NCI-H2107 (cell line): ENCODE data around the gene LYPD6.
"Not testable (repeated sequence)": the region's sequence is repeated elsewhere in the genome, so short reads cannot be mapped to it uniquely, and the experiment has no call there.

Experiments
- DNase-seq: peaks from one replicate; lab custom pipeline; 2025; lab: John Stamatoyannopoulos, UW

LYPD6 gene

DNA sequence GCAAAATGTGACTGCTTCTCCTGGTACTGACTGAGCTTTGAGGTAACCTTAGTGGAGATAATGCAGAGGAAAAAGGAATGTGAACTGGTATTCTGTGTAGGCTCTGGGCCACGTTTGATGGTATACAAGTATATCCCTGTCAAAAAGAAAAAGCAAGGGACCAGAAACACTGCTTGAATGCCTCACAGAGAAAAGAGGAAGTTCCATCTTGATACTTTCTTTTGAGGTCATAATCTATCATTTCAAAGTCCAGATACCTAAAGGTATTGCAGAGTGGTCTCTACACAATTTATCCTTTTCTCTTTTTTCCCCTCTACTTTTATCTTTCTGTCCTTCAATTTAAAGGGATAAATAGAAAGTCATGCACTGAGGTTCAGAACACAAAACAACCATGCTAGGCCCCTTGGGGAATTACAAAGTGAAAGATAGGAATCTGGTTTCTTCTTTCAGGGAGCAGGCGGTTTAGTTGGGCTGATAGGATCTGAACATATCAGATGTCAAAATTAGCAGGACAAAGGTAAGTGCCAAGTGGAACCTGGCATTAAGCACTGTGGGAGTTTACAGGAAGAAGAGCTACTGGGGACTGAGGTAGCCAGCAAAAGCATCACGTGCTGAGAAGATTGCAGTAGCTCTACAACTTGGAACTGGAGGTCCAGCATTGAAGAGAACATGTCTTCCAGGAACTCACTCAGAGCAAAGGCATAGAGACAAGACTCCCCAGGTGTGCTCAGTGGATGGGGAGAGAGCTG is 121.2 kb downstream of the LYPD6 start:
- DNase-seq, result peak; percentile 57

DNA sequence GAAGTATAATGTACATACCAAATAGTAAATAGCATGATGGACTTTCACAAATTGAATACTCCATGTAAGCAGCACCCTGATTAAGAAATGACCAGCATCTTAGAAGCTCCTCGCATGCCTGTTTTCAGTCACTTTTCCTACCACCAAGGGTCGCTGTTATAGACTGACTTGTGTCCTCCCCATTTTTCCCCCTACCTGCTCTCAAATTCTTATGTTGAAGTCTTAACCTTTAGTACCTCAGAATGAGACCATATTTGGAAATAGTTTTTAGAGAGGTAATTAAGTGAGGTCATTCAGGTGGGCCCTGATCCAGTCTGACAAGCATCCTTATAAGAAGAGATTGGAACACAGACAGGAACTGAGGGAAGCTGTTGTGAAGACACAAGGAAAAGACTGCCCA is 125.9 kb downstream of the LYPD6 start:
- no peak for DNase-seq

DNA sequence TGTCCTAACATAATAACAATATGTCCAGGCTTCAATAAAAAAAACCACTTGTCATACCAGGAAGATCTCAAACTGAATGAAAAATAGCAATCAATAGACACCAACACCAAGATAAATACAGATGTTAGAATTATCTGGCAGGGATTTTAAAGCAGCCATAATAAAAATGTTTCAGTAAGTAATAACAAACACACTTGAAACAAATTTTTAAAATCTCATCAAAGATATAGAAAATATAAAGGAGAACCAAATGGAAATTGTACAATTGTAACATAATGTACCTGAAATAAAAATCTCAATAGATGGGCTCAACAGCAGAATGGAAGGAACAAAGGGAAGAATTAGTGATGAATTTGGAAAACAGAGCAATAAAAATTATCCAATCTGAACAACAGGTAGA is 128.1 kb downstream of the LYPD6 start:
- no peak for DNase-seq

DNA sequence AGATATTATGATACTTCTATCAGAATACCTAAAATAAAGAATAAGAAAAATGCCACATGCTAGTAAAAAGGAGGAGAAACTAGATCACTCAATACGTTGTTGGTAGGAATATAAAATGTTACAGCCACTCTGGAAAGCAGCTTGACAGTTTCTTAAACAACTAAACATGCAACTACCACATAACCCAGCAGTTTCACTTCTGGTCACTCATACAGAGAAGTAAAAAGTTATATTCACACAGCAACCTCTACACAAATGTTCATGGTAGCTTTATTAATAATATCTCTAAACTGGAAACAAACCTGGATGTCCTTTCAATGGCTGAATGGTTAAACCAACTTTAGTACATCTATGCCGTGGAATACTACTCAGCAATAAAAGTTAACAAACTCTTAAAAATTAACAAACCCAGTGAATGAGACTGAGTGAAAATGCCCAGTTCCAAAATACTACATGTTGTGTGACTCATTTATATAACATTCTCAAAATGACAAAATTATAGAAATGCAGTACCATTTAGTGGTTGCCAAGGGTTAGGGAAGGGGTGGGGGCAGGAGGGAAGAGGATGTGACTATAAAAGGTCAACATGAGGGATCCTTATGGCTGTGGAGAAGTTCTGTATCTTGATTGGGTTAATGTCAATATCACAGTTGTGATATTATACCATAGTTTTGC is 133.1 kb downstream of the LYPD6 start:
- no peak for DNase-seq

DNA sequence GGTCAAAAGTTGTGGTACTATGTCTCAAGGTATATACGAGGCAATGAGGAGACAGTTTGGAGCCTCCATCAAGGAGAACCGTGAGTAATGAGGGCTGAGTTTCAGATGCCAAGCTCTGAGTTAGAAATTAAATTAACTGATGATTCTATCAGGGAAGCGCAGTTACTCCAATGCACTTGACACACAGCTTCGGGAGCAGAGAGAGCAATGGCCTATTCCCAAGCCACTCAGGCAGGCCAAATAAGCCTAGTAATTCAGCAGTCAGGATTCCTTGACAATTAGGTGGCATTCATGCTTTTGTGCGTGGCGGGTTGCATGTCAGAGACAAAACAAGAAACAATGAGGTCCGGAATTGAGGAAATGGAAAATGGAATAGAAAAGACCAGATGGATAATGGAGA is 134.0 kb downstream of the LYPD6 start:
- DNase-seq, result no peak

DNA sequence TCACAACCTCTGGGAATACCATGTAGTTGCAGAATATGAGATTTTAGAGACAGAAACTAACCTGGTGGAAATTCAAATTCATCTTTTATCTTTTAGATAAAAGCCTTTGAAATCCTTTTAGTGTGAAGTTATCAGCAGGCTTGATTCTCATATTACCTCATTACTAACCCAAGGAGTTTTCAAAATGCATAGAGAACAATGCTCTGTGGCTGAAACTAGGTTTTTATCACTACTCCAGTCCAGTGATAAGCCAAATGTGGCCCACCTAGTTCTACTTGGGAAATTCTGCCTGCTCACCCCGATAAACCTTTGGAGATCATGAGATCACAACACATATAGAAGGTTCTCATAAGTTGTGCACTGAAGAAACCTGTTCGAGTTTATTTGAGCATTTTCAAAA is 135.5 kb downstream of the LYPD6 start:
- DNase-seq, result no peak

DNA sequence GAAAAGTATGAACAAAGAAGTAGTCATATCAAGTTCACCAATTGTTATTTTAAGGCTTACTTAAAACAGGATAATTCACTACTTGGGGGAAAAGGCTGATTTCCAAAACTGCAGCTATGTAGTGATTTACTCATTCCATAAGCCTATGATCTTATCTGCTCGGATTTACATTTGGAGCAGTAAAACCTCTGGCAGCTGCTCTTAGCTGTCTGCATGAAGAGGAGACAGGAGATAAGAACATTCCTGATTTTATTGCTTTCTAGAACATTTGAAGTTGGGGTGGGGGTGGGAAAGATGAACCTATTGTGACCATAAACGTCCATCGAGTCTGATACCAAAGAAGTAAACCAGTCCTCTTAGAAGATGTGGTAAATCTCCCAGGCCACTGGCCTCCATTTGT is 136.2 kb downstream of the LYPD6 start:
- DNase-seq, result no peak

DNA sequence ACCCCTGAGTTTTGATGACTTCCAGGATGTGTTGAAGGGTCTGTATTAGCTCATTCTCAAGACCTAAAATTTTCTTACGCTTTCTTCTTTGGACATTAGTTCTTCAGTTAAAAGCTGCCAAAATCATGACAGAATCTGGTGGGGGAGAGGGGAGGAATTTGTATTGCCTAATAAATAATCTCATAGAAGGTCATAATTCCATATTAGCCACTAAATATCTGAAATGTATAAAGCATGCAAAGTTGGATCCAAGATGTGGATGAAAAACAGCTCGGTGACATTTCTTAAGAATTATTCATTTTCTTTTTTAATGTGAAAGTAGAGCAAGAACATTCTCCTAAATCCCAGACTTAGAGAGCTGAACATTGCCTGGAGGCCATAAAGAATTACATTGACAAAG is 137.0 kb downstream of the LYPD6 start:
- DNase-seq, result no peak

DNA sequence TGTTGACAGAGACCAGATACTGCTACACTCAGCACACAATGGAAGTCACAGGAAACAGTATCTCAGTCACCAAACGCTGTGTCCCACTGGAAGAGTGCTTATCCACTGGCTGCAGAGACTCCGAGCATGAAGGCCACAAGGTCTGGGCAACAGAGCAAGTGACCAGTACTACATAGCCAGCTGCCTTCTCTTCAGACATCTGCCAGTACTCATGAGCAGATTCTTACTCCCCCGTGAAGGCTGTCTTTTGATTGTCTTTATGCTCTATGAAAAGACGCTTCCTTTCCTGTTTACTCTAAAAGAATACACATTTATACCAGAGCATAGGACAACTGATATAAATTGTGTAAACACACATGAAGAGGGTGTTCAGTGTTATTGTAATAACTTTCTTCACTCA is 138.2 kb downstream of the LYPD6 start:
- DNase-seq, result no peak

DNA sequence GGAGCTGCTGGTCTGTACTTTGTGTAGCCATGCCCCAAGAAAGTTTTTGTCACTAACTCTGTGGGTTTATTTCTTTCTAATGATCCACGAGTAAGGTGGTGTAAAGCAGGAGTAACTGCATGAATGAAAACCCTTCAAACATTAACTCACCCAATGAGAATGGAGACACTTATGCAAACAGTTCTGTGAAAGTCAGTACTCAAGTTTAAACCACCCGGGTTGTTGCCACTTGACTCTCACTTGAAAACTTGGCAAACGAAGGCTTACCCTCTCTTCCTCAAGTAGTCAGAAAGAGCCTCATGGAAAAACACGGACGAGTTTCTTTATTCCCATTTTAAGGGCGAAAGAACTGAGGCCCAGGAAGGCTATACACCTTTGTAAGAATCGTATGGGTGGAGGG is 139.7 kb downstream of the LYPD6 start:
- no peak for DNase-seq

DNA sequence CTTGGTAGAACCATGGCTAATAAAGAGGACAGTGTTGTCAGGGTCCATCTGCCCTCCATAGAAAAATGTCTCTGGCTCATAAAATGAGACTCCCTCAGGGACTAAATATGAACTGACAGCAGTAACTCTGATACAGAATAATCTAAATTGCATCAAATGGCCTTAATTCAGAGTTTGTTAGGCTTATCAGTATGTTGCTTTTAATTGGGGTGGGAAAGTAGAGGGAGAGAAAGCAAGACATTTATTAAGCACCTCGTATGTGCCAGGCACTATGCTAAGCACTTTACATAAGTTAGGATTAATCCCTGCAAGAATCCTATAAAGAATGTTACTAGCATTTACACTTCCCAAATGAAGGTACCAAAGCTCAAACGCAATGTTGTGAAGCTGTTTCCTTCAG is 142.0 kb downstream of the LYPD6 start:
- DNase-seq, result no peak

DNA sequence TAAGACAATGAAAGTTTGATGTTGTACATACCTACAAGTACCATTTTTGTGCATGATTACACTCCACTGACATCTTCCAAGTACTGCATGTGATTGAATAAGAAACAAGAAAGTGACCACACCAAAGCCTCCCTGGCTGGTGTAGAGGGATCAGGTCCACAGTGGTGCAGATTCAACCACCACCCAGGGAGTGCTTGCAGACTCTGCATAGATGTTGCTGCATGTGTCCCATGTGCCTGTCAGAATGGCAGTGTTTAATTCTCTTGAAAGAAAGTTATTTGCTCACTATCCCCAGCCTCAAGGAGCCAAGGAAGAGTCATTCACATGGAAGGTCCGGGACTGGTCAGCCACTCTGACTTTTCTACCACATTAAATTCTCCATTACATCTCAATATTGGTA is 142.7 kb downstream of the LYPD6 start:
- DNase-seq, result no peak

DNA sequence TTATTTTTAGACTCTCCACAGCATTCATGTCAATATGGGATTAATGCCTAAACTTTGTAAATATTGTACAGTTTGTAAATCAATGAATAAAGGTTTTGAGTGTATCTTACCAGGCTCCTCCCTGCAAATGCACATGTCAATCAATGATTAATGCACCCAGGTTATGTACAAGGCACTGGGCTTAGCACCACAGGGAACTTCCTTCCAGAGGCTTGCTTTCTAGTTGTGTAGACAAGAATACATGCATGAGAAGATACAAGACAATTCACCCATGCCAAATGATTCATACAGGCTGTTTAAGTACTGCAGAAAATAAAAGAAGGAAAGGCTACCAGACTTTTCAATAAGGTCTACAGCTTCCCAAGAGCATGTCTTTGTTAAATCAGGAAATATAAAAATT is 143.1 kb downstream of the LYPD6 start:
- DNase-seq, result no peak

DNA sequence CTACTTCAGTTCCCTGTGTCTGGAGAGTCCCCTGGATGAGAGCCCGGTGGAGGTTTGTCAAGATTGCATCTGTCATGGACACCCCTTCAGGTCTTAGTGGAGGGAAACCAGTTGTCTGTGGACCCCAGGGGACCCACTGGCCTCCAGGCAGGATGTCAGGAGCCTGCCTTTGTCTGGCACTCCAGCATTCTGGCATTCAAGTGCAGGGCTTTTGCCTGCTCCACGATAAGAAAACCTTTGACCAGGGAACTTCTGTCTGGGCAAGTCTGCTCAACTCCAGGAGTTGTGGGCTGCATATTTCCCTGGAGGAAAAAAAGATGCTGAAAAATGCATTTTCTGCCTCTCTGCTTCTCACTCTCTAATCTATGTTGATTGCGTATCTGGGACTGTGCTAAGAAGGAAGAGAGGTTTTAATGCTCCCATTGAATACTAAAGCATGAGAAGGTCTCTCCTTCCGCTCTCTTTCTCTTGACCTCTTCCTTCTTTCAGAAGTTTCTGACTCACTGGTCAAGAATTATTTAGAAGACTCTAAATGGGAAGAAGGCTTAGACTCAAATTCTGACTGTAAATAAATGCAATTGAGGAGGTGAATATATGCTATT is 152.7 kb downstream of the LYPD6 start:
- DNase-seq, result no peak

DNA sequence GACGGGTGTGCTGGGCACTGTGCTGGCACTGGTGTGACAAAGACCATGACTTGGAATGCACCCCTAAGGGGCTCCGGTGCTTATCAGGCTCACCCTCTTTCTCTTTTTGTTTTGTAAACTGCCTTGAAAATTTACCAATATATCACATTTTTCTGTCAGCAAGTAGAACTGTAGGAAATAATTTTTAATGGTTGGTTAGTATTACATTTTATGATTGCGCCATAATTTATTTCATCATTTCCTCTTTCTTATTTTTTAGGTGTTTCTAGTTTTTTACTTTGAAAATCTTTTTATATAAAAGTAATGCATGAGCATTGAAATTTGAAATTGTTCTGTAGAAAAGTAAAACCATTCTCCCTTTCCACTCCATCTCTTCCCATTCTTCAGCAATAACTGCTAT is 156.3 kb downstream of the LYPD6 start:
- no peak for DNase-seq

DNA sequence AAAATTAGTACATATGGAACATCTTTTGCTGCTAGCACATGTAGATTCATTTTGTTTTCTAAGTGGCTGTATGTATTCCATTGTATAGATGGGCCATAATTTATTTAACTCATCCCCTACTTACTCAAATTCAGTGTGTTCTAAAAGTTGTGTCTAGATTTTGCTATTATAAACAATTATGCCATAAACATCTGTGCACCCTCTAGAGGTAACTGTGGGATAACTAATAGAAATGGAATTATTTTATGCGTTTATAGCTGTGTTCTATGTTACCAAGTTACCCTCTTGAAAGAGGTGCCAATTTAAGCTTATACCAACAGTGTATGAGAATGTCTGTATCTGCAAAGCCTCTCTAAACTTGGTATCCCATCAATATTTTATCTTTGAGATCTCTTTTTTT is 156.8 kb downstream of the LYPD6 start:
- no peak for DNase-seq

DNA sequence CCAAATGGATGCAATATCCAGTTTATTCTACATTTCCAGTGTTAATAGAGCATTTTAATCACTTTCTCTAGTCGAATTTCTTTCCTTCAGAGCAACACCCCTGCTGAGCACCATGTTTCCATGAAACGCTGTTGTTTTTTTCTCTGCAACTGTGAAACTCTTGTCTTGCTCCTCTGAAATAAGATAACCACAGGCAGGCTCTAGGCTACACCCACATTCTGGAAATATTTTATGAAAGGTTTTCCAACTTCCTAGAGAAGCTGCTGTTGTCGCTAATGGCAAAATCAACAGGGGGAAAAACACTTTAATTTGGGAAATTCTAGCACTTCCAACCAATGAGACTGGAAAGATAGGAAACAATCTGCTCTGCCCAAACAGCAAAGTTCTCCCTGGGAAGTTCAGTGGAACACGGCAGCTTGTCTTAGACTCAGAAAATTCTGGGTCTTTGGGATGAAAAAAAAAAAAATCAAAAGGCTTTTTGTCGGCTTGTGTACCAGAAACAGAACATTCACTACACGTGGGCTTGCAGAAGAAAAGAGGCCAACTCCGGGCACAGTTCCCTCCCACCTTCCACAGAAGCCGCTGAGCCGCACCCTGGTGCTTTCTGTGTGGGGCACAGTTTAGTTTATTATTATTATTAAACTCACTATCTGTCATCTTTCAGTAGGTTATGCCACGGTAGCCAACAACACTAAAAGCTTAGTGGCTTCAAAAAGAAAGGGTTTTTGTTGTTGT is 158.5 kb downstream of the LYPD6 start:
- DNase-seq, result no peak

DNA sequence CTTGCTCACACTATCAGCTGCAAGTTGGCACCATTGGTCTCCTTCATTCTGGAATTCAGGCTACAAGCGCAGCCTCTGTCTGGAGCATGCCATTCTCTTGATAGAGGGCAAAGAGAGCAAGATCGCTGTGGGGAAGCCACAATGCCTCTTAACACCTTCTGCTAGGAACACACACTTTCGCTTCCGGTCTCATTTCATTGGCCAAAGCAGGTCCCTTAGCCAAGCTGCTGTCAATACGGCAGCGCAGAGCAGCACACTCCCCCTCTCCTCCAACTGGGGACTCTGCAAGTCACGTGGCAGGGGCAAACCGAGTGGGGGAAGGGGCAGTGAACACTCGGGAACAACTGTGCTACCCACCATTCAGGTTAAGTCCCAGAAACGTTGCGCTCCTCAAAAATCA is 159.1 kb downstream of the LYPD6 start:
- no peak for DNase-seq

DNA sequence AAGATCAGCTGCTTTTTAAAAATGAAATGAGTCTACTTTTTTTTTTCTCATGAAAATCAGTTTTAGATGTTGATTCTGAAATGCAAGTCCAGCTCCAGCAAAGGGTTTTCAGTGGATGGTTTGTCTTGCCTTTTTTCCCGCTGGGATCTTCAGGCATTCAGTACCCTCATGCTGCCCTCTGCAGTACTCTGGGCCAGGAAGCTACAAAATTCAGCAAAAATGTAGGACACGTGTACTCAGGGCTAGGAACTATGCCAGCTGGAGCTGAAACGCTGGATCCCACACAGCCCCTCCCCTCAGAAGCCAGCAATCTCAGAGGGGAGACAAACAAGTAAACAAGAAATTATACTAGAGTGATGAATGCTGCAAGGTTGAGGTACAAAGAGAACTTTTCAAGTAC is 159.9 kb downstream of the LYPD6 start:
- no peak for DNase-seq

DNA sequence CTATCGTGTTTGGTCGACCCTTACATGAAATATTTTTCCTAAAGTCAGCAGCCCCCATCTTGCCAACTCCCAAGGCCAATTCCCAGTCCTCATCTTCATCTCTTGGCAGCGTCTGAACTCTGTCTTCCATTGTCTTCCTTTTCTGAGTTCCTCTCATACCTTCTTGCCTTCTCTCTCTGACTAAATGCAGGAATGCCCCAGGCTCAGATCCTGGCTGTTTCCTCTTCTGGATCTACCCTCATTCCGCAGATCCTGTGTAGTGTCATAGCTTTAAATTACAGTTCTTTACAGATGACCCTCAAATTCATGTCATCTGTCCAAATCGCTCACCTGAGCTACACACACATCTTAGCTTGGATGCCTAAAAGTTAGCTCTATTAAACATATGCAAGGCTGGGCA is 162.5 kb downstream of the LYPD6 start:
- no peak for DNase-seq

DNA sequence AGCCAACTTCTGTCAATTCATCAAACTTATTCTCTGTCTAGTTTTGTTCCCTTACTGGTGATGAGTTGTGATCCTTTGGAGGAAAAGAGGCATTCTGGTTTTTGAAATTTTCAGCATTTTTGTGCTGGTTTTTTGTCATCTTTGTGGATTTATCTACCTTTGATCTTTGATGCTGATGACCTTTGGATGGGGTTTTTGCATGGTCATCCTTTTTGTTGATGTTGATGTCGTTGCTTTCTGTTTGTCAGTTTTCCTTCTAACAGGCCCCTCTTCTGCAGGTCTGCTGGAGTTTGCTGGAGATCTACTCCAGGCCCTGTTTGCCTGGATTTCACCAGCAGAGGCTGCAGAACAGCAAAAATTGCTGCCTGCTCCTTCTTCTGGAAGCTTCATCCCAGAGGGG is 168.8 kb downstream of the LYPD6 start:
- DNase-seq, result not testable (repeated sequence)

DNA sequence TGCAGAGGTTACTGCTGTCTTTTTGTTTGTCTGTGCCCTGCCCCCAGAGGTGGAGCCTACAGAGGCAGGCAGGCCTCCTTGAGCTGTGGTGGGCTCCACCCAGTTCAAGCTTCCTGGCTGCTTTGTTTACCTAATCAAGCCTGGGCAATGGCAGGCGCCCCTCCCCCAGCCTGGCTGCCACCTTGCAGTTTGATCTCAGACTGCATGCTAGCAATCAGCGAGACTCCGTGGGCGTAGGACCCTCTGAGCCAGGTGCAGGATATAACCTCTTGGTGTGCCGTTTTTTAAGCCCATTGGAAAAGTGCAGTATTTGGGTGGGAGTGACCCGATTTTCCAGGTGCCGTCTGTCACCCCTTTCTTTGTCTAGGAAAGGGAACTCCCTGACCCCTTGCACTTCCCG is 176.4 kb downstream of the LYPD6 start:
- not testable (repeated sequence) for DNase-seq

DNA sequence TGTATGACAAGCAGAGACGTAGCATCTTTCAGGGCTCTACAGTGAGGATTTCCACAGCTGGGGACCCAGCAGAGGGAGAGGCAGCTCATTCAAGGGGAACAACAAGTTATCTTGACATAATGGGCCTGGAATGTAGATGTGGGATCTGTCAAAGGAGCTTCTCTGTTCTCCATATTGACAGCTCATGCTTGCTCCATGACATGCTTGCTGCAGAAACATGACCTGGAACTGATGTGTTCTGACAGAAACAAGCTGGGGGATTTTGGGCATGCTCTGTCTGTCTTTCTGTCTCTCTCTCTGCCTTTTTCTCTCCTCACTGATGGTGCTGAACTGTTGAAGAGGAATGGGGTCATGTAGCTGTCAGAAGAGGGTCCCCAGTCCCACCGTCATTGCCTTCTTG is 177.6 kb downstream of the LYPD6 start:
- DNase-seq, result no peak
